Measurements from ENCODE around the gene SMAD6. TPM values are rescaled to one million over a fixed set of nuclear protein-coding genes. Genes with fewer than 3 reads are reported as not detected.

Gene SMAD6
- total and polyA plus RNA-seq, 9 donors: 3.8 to 20.3 (median 13.9) TPM

GRCh38 chr15:66752078-66752477 is 50.0 kb downstream of the SMAD6 start:
- DNase-seq: peak; percentile 64 to 82 (median 68)
- Histone ChIP-seq H3K27ac (peak overlapping the region in 1 of 2 donors; percentile 22), H3K4me1 (ENCODE audit: insufficient read depth) (peaks cover 37% of the 10 kb centered on the region), H3K9me3 (no peaks in the 10 kb centered on the region), H3K4me3 (no peak overlapping the region), H3K36me3 (no peaks in the 10 kb centered on the region), H3K27me3 (no peaks in the 10 kb centered on the region)
- no peak for TF ChIP-seq EP300 (IDR thresholded peaks at IDR 0.05)
- no peak for TF ChIP-seq POLR2A (IDR thresholded peaks at IDR 0.05)
- TF ChIP-seq CTCF (IDR thresholded peaks at IDR 0.05): no peak
- WGBS, 3 donors: 5 to 12% (median 9%) methylated on average over 2 of the region's 2 CpGs
- intact Hi-C loops (cut with DNase I): no loop called here

GRCh38 chr15:66753687-66754377 is 51.8 kb downstream of the SMAD6 start:
- no peak for TF ChIP-seq CTCF (IDR thresholded peaks at IDR 0.05)
- no peak for TF ChIP-seq POLR2A (IDR thresholded peaks at IDR 0.05)
- no peak for TF ChIP-seq EP300 (IDR thresholded peaks at IDR 0.05)
- Histone ChIP-seq H3K36me3 (no peaks in the 10 kb centered on the region), H3K27me3 (no peaks in the 10 kb centered on the region), H3K27ac (no peak overlapping the region), H3K4me1 (ENCODE audit: insufficient read depth) (peaks cover 33% of the 10 kb centered on the region), H3K4me3 (no peak overlapping the region), H3K9me3 (no peaks in the 10 kb centered on the region)
- DNase-seq: peak in 2 of 5 donors; percentile 12 to 26
- 81 to 88% (median 81%) methylated on average over 7 of the region's 7 CpGs for WGBS, 3 donors
- intact Hi-C loops (cut with DNase I): no loop called here

- Histone ChIP-seq H3K36me3 (no peaks in the 10 kb centered on the region), H3K27me3 (no peaks in the 10 kb centered on the region), H3K9me3 (no peaks in the 10 kb centered on the region), H3K27ac (no peak overlapping the region), H3K4me3 (no peak overlapping the region), H3K4me1 (ENCODE audit: insufficient read depth) (peaks cover 31% of the 10 kb centered on the region)
- peak in 1 of 5 donors; percentile 4 for DNase-seq
- TF ChIP-seq EP300 (IDR thresholded peaks at IDR 0.05) (no peak), POLR2A (IDR thresholded peaks at IDR 0.05) (no peak), CTCF (IDR thresholded peaks at IDR 0.05) (no peak)
- 93 to 96% (median 95%) methylated on average over 1 of the region's 1 CpG for WGBS, 3 donors
- intact Hi-C loops (cut with DNase I): no loop called here
Observed at GRCh38 chr15:66754789-66755188, 52.8 kb downstream of the SMAD6 start.

- H3K4me1 ChIP-seq (ENCODE audit: insufficient read depth): peaks cover 30% of the 10 kb centered on the region
- peak overlapping the region in 1 of 2 donors; percentile 19 for H3K27ac ChIP-seq
- WGBS, 3 donors: 90 to 95% (median 91%) methylated on average over 7 of the region's 7 CpGs
- peak in 2 of 5 donors; percentile 15 to 28 for DNase-seq
- H3K36me3 ChIP-seq: no peaks in the 10 kb centered on the region
- no peaks in the 10 kb centered on the region for H3K9me3 ChIP-seq
- intact Hi-C loops (cut with DNase I): no loop called here
- H3K4me3 ChIP-seq: no peak overlapping the region
- TF ChIP-seq EP300 (IDR thresholded peaks at IDR 0.05) (no peak), POLR2A (IDR thresholded peaks at IDR 0.05) (no peak), CTCF (IDR thresholded peaks at IDR 0.05) (no peak)
- no peaks in the 10 kb centered on the region for H3K27me3 ChIP-seq
Observed at GRCh38 chr15:66755298-66756068, 53.4 kb downstream of the SMAD6 start.
